HG03354 (cell line): ENCODE data around the gene FCN3.

Experiments
- ATAC-seq: cut with Tn5 transposase; IDR thresholded peaks from one replicate; pipeline ENCODE4 v1.9.1; 2021; ENCODE audit warnings: mild to moderate bottlenecking; ENCODE audit not compliant: unreplicated experiment, poor library complexity, severe bottlenecking

The FCN3 gene

GRCh38 chr1:27321813-27322568, 52.6 kb downstream of the FCN3 start, which contains the start of gene TMEM222:
TSS of gene TMEM222 (plus strand) at chr1:27322163. CDS start at chr1:27322198, 35 bp downstream.
- ATAC-seq, result peak; percentile 94
